NCI-H1930 (cell line): ENCODE data around the gene STIMATE.
A peak's percentile ranks its signal among the peaks of the same experiment; 100 is the strongest.

ENCODE experiments used
- DNase-seq, 2 experiments: peaks; one replicate each; lab custom pipeline; 2025; lab: John Stamatoyannopoulos, UW

Gene STIMATE

GRCh38 chr3:52866427-52866826 is 30.9 kb downstream of the STIMATE start:
- no peak for DNase-seq

- DNase-seq: no peak
Measured at GRCh38 chr3:52865994-52866393, 31.4 kb downstream of the STIMATE start.

GRCh38 chr3:52860424-52860768 is 37.0 kb downstream of the STIMATE start:
- DNase-seq: no peak

- DNase-seq: no peak
Measured at GRCh38 chr3:52859686-52860423, 37.5 kb downstream of the STIMATE start.

- no peak for DNase-seq
Measured at GRCh38 chr3:52857864-52858263, 39.5 kb downstream of the STIMATE start.

- no peak for DNase-seq
Measured at GRCh38 chr3:52857133-52857532, 40.2 kb downstream of the STIMATE start.

- no peak for DNase-seq
Measured at GRCh38 chr3:52856666-52857065, 40.7 kb downstream of the STIMATE start.

- DNase-seq: no peak
Measured at GRCh38 chr3:52854013-52854412, 43.3 kb downstream of the STIMATE start.

- no peak for DNase-seq
Measured at GRCh38 chr3:52852419-52852818, 44.9 kb downstream of the STIMATE start.

GRCh38 chr3:52851348-52851747 is 46.0 kb downstream of the STIMATE start:
- DNase-seq: peak; percentile 3 to 6

- no peak for DNase-seq
Measured at GRCh38 chr3:52849656-52850055, 47.7 kb downstream of the STIMATE start.

- DNase-seq: no peak
Measured at GRCh38 chr3:52848617-52849016, 48.7 kb downstream of the STIMATE start.

- no peak for DNase-seq
Measured at GRCh38 chr3:52847726-52848125, 49.6 kb downstream of the STIMATE start.

GRCh38 chr3:52847241-52847640 is 50.1 kb downstream of the STIMATE start:
- no peak for DNase-seq

- no peak for DNase-seq
Measured at GRCh38 chr3:52846432-52846965, 50.8 kb downstream of the STIMATE start.

- DNase-seq: no peak
Measured at GRCh38 chr3:52845691-52846431, 51.5 kb downstream of the STIMATE start.

- DNase-seq: no peak
Measured at GRCh38 chr3:52845157-52845556, 52.2 kb downstream of the STIMATE start.

- DNase-seq: no peak
Measured at GRCh38 chr3:52844290-52844975, 52.9 kb downstream of the STIMATE start.

- DNase-seq: no peak
Measured at GRCh38 chr3:52843881-52844280, 53.5 kb downstream of the STIMATE start.

GRCh38 chr3:52843108-52843865 is 54.1 kb downstream of the STIMATE start:
- DNase-seq: no peak

GRCh38 chr3:52842424-52842823 is 54.9 kb downstream of the STIMATE start:
- no peak for DNase-seq

- DNase-seq: no peak
Measured at GRCh38 chr3:52841981-52842340, 55.4 kb downstream of the STIMATE start.
